SK-N-SH treated with all-trans-retinoic acid at 6 μM for 48 hours (cell line): ENCODE results near the gene ITM2C.

Experiments
- ATAC-seq: fragments of 200-7000 bp; cut with Tn5 transposase; 3 replicates; pipeline ENCODE4 v1.9.1; 2020; ENCODE audit warnings: mild to moderate bottlenecking, moderate library complexity
- ARNTL ChIP-seq: fragments of 450-650 bp; formaldehyde crosslinking; IDR thresholded peaks from 2 replicates; pipeline ENCODE4 v1.5.0; 2020; ENCODE audit warnings: low read depth, mild to moderate bottlenecking, moderate library complexity, borderline replicate concordance
- BACH2 ChIP-seq: fragments of 250-450 bp; sonication (Bioruptor Pico); IDR thresholded peaks from 2 replicates; pipeline ENCODE4 v1.9.0; 2021; ENCODE audit warnings: mild to moderate bottlenecking, borderline replicate concordance
- ESRRG ChIP-seq: fragments of 250-450 bp; sonication (Bioruptor Pico); IDR thresholded peaks from 2 replicates; pipeline ENCODE4 v1.6.1; 2021; ENCODE audit warnings: mild to moderate bottlenecking
- GLIS3 ChIP-seq: fragments of 250-450 bp; sonication (Bioruptor Pico); IDR thresholded peaks from 2 replicates; pipeline ENCODE4 v1.5.0; 2020; ENCODE audit warnings: mild to moderate bottlenecking, moderate library complexity
- ISL1 ChIP-seq: fragments of 250-450 bp; sonication (Bioruptor Pico); IDR thresholded peaks from 2 replicates; pipeline ENCODE4 v2.1.2; 2022; ENCODE audit warnings: mild to moderate bottlenecking, moderate library complexity
- OSR1 ChIP-seq: fragments of 250-450 bp; sonication (Bioruptor Pico); IDR thresholded peaks from 2 replicates; pipeline ENCODE4 v1.8.0; 2022; ENCODE audit warnings: moderate library complexity, mild to moderate bottlenecking, inconsistent platforms
- PPARA ChIP-seq: fragments of 250-450 bp; sonication (Bioruptor Pico); IDR thresholded peaks from 2 replicates; pipeline ENCODE4 v1.5.0; 2020; ENCODE audit warnings: mild to moderate bottlenecking, borderline replicate concordance
- RARB ChIP-seq: fragments of 250-450 bp; sonication (Bioruptor Pico); IDR thresholded peaks from 2 replicates; pipeline ENCODE4 v1.8.0; 2021; ENCODE audit warnings: mild to moderate bottlenecking, moderate library complexity
- SNAI2 ChIP-seq: fragments of 250-450 bp; sonication (Bioruptor Pico); IDR thresholded peaks from 2 replicates; pipeline ENCODE4 v1.5.0; 2020; ENCODE audit warnings: mild to moderate bottlenecking, moderate library complexity
- TCF4 ChIP-seq: fragments of 250-450 bp; sonication (Bioruptor Pico); IDR thresholded peaks from 2 replicates; pipeline ENCODE4 v1.8.0; 2021; ENCODE audit warnings: mild to moderate bottlenecking, moderate library complexity, borderline replicate concordance
- TOX ChIP-seq: fragments of 250-450 bp; sonication (Bioruptor Pico); IDR thresholded peaks from 2 replicates; pipeline ENCODE4 v1.8.0; 2021; ENCODE audit warnings: mild to moderate bottlenecking, moderate library complexity, borderline replicate concordance
- ZC3H10 ChIP-seq: fragments of 250-450 bp; sonication (Bioruptor Pico); IDR thresholded peaks from 2 replicates; pipeline ENCODE4 v1.5.1; 2021; ENCODE audit warnings: mild to moderate bottlenecking, moderate library complexity
- ZFP3 ChIP-seq: fragments of 250-450 bp; sonication (Bioruptor Pico); IDR thresholded peaks from 2 replicates; pipeline ENCODE4 v1.5.0; 2020; ENCODE audit warnings: mild to moderate bottlenecking, moderate library complexity
- ZFP30 ChIP-seq: fragments of 450-650 bp; formaldehyde crosslinking; IDR thresholded peaks from 2 replicates; pipeline ENCODE4 v1.5.0; 2022; ENCODE audit warnings: mild to moderate bottlenecking, moderate library complexity
- ZNF70 ChIP-seq: fragments of 450-650 bp; formaldehyde crosslinking; IDR thresholded peaks from 2 replicates; pipeline ENCODE4 v1.5.0; 2020; ENCODE audit warnings: mild to moderate bottlenecking, moderate library complexity
- ZNF8 ChIP-seq: fragments of 450-650 bp; formaldehyde crosslinking; IDR thresholded peaks from 2 replicates; pipeline ENCODE4 v1.5.0; 2020; ENCODE audit warnings: mild to moderate bottlenecking, moderate library complexity
- TF ChIP-seq, protein P1 (sequence below): fragments of 250-450 bp; sonication (Bioruptor Pico); IDR thresholded peaks from 2 replicates; pipeline ENCODE4 v1.5.1; 2021; ENCODE audit warnings: mild to moderate bottlenecking, moderate library complexity
- TF ChIP-seq, protein P2 (sequence below): fragments of 250-450 bp; sonication (Bioruptor Pico); IDR thresholded peaks from 2 replicates; pipeline ENCODE4 v1.8.0; 2021; ENCODE audit warnings: low read depth, mild to moderate bottlenecking, moderate library complexity, borderline replicate concordance
- TF ChIP-seq, protein P3 (sequence below): fragments of 250-450 bp; sonication (Bioruptor Pico); IDR thresholded peaks from 2 replicates; pipeline ENCODE4 v1.5.0; 2020; ENCODE audit warnings: mild to moderate bottlenecking, moderate library complexity
- TF ChIP-seq, protein P4 (sequence below): fragments of 250-450 bp; sonication (Bioruptor Pico); IDR thresholded peaks from 2 replicates; pipeline ENCODE4 v1.5.1; 2020; ENCODE audit warnings: low read depth, mild to moderate bottlenecking, moderate library complexity
- TF ChIP-seq, protein P5 (sequence below): fragments of 250-450 bp; sonication (Bioruptor Pico); IDR thresholded peaks from 2 replicates; pipeline ENCODE4 v1.8.0; 2020; ENCODE audit warnings: mild to moderate bottlenecking, moderate library complexity, borderline replicate concordance

ITM2C gene

DNA sequence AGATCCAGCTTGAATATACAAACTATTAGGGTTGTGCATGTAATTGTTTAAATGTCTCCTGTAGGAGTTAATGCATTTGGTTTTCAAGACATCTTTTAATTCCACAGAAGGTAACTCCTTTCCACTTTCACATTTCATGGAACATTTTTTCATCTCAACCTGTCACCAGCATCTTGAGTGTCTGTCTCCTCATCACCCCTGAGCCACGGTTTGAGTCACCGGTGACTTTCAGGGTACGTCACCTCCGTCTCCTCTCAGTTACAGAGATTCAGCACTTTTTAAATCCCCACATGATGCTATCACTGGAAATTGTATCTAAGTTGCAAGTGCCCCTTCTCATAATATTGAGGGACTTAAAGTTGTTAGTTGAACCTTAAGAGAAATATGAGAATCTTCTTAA is 35.0 kb downstream of the ITM2C start:
- TF ChIP-seq GLIS3, result no peak
- TF ChIP-seq OSR1 (CRISPR knock-in tag), result no peak
- TF ChIP-seq, protein P1, sequence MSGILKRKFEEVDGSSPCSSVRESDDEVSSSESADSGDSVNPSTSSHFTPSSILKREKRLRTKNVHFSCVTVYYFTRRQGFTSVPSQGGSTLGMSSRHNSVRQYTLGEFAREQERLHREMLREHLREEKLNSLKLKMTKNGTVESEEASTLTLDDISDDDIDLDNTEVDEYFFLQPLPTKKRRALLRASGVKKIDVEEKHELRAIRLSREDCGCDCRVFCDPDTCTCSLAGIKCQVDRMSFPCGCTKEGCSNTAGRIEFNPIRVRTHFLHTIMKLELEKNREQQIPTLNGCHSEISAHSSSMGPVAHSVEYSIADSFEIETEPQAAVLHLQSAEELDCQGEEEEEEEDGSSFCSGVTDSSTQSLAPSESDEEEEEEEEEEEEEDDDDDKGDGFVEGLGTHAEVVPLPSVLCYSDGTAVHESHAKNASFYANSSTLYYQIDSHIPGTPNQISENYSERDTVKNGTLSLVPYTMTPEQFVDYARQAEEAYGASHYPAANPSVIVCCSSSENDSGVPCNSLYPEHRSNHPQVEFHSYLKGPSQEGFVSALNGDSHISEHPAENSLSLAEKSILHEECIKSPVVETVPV (CRISPR knock-in tag), result no peak
- TF ChIP-seq, protein P2, sequence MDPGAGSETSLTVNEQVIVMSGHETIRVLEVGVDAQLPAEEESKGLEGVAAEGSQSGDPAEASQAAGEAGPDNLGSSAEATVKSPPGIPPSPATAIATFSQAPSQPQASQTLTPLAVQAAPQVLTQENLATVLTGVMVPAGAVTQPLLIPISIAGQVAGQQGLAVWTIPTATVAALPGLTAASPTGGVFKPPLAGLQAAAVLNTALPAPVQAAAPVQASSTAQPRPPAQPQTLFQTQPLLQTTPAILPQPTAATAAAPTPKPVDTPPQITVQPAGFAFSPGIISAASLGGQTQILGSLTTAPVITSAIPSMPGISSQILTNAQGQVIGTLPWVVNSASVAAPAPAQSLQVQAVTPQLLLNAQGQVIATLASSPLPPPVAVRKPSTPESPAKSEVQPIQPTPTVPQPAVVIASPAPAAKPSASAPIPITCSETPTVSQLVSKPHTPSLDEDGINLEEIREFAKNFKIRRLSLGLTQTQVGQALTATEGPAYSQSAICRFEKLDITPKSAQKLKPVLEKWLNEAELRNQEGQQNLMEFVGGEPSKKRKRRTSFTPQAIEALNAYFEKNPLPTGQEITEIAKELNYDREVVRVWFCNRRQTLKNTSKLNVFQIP (CRISPR knock-in tag), result no peak
- TF ChIP-seq, protein P3, sequence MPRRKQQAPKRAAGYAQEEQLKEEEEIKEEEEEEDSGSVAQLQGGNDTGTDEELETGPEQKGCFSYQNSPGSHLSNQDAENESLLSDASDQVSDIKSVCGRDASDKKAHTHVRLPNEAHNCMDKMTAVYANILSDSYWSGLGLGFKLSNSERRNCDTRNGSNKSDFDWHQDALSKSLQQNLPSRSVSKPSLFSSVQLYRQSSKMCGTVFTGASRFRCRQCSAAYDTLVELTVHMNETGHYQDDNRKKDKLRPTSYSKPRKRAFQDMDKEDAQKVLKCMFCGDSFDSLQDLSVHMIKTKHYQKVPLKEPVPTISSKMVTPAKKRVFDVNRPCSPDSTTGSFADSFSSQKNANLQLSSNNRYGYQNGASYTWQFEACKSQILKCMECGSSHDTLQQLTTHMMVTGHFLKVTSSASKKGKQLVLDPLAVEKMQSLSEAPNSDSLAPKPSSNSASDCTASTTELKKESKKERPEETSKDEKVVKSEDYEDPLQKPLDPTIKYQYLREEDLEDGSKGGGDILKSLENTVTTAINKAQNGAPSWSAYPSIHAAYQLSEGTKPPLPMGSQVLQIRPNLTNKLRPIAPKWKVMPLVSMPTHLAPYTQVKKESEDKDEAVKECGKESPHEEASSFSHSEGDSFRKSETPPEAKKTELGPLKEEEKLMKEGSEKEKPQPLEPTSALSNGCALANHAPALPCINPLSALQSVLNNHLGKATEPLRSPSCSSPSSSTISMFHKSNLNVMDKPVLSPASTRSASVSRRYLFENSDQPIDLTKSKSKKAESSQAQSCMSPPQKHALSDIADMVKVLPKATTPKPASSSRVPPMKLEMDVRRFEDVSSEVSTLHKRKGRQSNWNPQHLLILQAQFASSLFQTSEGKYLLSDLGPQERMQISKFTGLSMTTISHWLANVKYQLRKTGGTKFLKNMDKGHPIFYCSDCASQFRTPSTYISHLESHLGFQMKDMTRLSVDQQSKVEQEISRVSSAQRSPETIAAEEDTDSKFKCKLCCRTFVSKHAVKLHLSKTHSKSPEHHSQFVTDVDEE (CRISPR knock-in tag), result no peak
- no peak for TF ChIP-seq ARNTL (CRISPR knock-in tag)
- TF ChIP-seq PPARA (CRISPR knock-in tag), result no peak
- no peak for TF ChIP-seq ZFP30
- no peak for TF ChIP-seq ISL1 (CRISPR knock-in tag)
- TF ChIP-seq ZFP3 (CRISPR knock-in tag), result no peak
- no peak for TF ChIP-seq ZNF70
- no peak for TF ChIP-seq ZNF8 (CRISPR knock-in tag)
- TF ChIP-seq ESRRG (CRISPR knock-in tag), result no peak
- no peak for TF ChIP-seq BACH2
- TF ChIP-seq ZC3H10 (CRISPR knock-in tag), result no peak
- no peak for TF ChIP-seq SNAI2 (CRISPR knock-in tag)
- TF ChIP-seq, protein P4, sequence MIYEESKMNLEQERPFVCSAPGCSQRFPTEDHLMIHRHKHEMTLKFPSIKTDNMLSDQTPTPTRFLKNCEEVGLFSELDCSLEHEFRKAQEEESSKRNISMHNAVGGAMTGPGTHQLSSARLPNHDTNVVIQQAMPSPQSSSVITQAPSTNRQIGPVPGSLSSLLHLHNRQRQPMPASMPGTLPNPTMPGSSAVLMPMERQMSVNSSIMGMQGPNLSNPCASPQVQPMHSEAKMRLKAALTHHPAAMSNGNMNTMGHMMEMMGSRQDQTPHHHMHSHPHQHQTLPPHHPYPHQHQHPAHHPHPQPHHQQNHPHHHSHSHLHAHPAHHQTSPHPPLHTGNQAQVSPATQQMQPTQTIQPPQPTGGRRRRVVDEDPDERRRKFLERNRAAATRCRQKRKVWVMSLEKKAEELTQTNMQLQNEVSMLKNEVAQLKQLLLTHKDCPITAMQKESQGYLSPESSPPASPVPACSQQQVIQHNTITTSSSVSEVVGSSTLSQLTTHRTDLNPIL (CRISPR knock-in tag), result no peak
- TF ChIP-seq, protein P5, sequence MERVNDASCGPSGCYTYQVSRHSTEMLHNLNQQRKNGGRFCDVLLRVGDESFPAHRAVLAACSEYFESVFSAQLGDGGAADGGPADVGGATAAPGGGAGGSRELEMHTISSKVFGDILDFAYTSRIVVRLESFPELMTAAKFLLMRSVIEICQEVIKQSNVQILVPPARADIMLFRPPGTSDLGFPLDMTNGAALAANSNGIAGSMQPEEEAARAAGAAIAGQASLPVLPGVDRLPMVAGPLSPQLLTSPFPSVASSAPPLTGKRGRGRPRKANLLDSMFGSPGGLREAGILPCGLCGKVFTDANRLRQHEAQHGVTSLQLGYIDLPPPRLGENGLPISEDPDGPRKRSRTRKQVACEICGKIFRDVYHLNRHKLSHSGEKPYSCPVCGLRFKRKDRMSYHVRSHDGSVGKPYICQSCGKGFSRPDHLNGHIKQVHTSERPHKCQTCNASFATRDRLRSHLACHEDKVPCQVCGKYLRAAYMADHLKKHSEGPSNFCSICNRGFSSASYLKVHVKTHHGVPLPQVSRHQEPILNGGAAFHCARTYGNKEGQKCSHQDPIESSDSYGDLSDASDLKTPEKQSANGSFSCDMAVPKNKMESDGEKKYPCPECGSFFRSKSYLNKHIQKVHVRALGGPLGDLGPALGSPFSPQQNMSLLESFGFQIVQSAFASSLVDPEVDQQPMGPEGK, result no peak
- no peak for TF ChIP-seq RARB (CRISPR knock-in tag)
- ATAC-seq, result no peak

DNA sequence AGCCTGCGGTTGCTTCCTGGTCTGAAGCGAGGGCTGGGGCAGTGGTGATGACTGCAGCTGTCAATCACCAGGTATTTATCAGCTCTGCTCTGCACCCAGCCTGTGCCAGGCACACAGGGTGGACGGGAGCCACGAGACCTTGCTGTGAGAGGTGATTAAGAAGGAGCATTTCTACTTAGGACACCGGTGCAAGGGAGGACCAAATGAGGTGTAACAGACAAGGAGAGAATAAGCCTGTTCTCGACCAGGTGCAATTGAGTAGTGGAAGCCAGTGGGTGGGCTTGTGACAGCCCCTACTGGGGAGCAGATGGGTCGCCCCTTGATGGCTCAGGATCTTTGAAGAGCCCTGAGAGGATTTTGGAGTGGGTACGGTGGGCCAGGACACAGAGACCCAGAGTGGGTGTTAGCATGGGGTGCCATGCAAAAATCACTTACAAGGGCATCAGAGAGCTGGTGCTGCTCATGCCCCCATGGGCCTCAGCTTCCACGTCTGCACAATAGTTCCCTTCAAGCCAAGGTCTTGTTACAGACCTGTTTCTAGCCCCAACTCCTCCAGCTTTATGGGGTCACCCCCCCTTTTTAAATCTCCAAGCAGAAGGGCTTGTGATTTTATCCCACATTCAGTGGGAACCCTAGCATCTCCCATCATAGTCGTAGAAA is 35.7 kb downstream of the ITM2C start:
- no peak for ATAC-seq
- no peak for TF ChIP-seq ZNF70
- TF ChIP-seq RARB (CRISPR knock-in tag), result no peak
- TF ChIP-seq ZFP30, result no peak
- TF ChIP-seq ZNF8 (CRISPR knock-in tag), result no peak
- TF ChIP-seq PPARA (CRISPR knock-in tag), result no peak
- TF ChIP-seq ARNTL (CRISPR knock-in tag), result no peak
- no peak for TF ChIP-seq SNAI2 (CRISPR knock-in tag)
- TF ChIP-seq ZC3H10 (CRISPR knock-in tag), result no peak
- no peak for TF ChIP-seq TOX (CRISPR knock-in tag)
- TF ChIP-seq, protein P4 (CRISPR knock-in tag), result no peak
- TF ChIP-seq TCF4 (CRISPR knock-in tag), result no peak
- TF ChIP-seq, protein P1 (CRISPR knock-in tag), result no peak
- TF ChIP-seq GLIS3, result no peak
- no peak for TF ChIP-seq ZFP3 (CRISPR knock-in tag)
- TF ChIP-seq, protein P5, result no peak
